Measurements from ENCODE around the gene FAM20A. TPM values are rescaled to one million over a fixed set of nuclear protein-coding genes. Genes with fewer than 3 reads are reported as not detected.

The FAM20A gene
- total RNA-seq, 1 donor from 2014 or later = 11.5 TPM

DNA sequence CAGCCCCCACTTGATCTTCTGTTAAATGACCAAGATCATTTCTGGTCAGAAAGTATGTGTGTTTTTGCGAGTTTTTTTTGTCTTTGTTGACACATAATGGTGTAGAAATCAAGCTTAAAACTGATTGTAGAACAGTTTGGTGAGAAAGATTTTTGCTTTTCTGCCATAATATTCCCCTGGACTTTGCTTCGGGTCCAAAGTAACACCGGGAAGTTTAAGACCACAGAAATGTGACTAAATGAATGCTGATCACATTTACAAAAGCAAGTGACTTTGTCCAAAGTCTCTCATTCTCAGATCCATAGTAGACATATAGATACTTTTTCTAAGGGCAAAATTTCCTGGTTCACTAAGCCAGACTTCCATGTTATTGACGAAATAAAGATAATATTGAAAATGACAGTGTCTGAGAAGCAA, 2.6 kb downstream of the FAM20A start:
- Mint-ChIP-seq H3K27me3 (peaks cover 62% of the 10 kb centered on the region), H3K4me1 (ENCODE audit: unreplicated experiment) (peaks cover 8% of the 10 kb centered on the region), H3K36me3 (peaks cover 2% of the 10 kb centered on the region), H3K4me3 (peak overlapping the region; percentile 92), H3K9me3 (no peaks in the 10 kb centered on the region), H3K27ac (no peak overlapping the region)
- no peak for DNase-seq (ENCODE audit: extremely low spot score, unreplicated experiment)
- TF ChIP-seq, protein P1, sequence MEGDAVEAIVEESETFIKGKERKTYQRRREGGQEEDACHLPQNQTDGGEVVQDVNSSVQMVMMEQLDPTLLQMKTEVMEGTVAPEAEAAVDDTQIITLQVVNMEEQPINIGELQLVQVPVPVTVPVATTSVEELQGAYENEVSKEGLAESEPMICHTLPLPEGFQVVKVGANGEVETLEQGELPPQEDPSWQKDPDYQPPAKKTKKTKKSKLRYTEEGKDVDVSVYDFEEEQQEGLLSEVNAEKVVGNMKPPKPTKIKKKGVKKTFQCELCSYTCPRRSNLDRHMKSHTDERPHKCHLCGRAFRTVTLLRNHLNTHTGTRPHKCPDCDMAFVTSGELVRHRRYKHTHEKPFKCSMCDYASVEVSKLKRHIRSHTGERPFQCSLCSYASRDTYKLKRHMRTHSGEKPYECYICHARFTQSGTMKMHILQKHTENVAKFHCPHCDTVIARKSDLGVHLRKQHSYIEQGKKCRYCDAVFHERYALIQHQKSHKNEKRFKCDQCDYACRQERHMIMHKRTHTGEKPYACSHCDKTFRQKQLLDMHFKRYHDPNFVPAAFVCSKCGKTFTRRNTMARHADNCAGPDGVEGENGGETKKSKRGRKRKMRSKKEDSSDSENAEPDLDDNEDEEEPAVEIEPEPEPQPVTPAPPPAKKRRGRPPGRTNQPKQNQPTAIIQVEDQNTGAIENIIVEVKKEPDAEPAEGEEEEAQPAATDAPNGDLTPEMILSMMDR (conservative IDR thresholded peaks at IDR 0.05) = no peak

DNA sequence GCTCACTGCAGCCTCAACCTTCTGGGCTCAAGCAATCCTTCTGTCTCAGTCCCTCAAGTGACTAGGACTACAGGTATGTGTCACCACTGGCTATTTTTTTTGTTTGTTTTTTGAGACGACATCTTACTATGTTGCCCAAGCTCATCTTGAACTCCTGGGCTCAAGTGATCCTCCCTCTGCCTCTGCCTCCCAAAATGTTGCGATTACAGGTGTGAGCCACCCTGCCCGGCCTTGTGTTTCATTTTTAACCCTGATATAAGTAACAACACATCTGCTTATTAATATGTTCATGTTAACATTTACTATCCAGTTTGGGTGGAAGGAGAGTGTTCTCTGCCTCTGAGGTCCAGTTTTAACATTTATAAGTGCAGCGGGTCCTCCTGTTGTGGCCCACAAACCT, 3.1 kb downstream of the FAM20A start:
- Mint-ChIP-seq H3K4me1 (ENCODE audit: unreplicated experiment) (peaks cover 13% of the 10 kb centered on the region), H3K36me3 (peaks cover 3% of the 10 kb centered on the region), H3K27me3 (peaks cover 61% of the 10 kb centered on the region), H3K4me3 (no peak overlapping the region), H3K27ac (no peak overlapping the region), H3K9me3 (no peaks in the 10 kb centered on the region)
- TF ChIP-seq, protein P1 (conservative IDR thresholded peaks at IDR 0.05) = no peak
- no peak for DNase-seq (ENCODE audit: extremely low spot score, unreplicated experiment)

DNA sequence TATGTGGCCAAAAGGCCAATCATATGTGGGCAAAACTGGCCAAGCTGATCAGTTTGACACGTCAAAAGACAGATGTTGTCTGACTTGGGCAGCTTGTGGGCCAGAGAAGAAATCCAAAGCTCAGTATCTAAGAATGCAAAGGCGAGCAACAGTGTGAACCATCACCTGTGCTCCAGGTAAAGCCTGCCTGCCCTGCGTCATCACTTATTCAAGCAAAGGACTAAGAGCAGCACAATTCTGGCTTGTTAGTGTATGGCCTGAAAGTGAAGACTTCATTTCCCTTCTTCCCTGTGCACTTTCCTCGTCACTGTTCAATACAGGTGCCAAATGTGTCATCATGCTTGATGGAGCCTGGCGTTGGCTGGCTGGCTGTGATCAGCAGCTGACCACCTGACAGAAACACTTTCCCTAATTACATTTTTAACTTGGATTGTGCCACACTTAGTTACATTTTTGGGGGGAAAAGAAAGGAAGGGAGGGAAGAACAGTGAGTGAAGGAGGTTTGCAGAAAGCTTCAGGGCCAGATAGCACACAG, 4.7 kb downstream of the FAM20A start:
- Mint-ChIP-seq H3K9me3 (no peaks in the 10 kb centered on the region), H3K4me3 (no peak overlapping the region), H3K27ac (no peak overlapping the region), H3K4me1 (ENCODE audit: unreplicated experiment) (peaks cover 18% of the 10 kb centered on the region), H3K36me3 (peaks cover 3% of the 10 kb centered on the region), H3K27me3 (peaks cover 49% of the 10 kb centered on the region)
- TF ChIP-seq, protein P1 (conservative IDR thresholded peaks at IDR 0.05) = no peak
- DNase-seq (ENCODE audit: extremely low spot score, unreplicated experiment) = no peak

DNA sequence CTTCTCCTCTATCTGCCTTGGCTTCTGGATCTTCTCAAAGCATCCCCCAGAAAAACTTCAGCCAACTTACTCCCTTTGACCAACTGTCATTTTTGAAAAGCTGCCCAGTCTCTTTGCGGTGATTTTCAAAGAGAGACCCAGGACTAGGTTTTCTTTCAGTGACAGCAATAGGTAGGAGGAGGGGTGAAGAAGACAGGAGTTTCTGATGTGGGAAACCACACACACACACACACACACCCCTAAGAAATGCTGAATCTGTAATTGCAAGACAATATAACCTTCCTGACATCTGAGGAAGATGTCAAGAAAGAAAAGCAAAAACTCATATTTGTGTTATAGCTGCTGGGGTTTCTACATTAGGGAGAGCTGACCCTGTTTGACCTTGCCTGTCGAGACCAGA, 5.2 kb downstream of the FAM20A start:
- Mint-ChIP-seq H3K27ac (no peak overlapping the region), H3K4me1 (ENCODE audit: unreplicated experiment) (peaks cover 18% of the 10 kb centered on the region), H3K9me3 (no peaks in the 10 kb centered on the region), H3K36me3 (peaks cover 3% of the 10 kb centered on the region), H3K4me3 (no peak overlapping the region), H3K27me3 (peaks cover 49% of the 10 kb centered on the region)
- no peak for DNase-seq (ENCODE audit: extremely low spot score, unreplicated experiment)
- TF ChIP-seq, protein P1 (conservative IDR thresholded peaks at IDR 0.05) = no peak

DNA sequence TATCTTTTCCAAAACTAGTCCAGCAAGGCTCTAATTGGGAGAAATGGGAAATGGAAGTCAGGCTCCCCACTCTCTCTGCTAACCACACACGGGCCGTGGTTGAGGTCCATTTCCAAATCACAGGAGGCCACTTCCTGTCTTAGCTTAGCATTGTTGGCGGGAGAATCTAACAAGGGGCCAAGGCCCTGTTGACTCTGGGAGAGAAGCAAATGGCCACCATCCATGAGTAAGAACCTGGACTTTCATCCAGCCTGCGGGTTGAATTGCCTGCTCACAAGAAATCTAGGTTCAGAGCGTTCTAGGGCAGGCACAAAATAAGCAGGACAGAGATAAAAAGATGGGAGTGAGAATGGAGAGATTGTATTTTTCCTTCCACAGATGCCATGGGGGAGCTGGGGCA, 5.7 kb downstream of the FAM20A start:
- peaks cover 18% of the 10 kb centered on the region for H3K4me1 Mint-ChIP-seq (ENCODE audit: unreplicated experiment)
- no peak for DNase-seq (ENCODE audit: extremely low spot score, unreplicated experiment)
- no peaks in the 10 kb centered on the region for H3K9me3 Mint-ChIP-seq
- no peak overlapping the region for H3K4me3 Mint-ChIP-seq
- peaks cover 49% of the 10 kb centered on the region for H3K27me3 Mint-ChIP-seq
- TF ChIP-seq, protein P1 (conservative IDR thresholded peaks at IDR 0.05) = no peak
- peaks cover 3% of the 10 kb centered on the region for H3K36me3 Mint-ChIP-seq
- no peak overlapping the region for H3K27ac Mint-ChIP-seq

DNA sequence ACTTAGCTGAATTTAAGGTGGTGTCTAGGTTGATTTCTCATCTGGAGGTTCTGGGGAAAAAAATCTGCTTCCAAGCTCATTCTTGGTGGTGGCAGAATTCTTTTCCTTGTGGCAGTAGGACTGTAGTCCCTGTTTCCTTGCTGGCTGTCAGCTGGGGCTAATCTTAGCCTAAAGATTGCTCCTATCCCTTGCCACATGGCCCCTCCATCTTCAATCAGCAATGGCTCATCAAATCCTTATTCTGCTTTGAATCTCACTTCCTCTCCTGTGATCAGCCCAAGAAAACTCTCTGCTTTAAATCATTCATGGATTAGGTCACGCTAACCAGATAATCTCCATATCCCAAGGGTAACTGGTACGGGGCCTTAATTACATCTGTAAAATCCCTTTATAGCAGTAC, 6.6 kb downstream of the FAM20A start:
- Mint-ChIP-seq H3K4me1 (ENCODE audit: unreplicated experiment) (peaks cover 16% of the 10 kb centered on the region), H3K27ac (no peak overlapping the region)

More for the DNA sequence above, 6.6 kb downstream of the FAM20A start:
- DNase-seq (ENCODE audit: extremely low spot score, unreplicated experiment) = no peak
- no peak overlapping the region for H3K4me3 Mint-ChIP-seq
- H3K27me3 Mint-ChIP-seq = peaks cover 44% of the 10 kb centered on the region
- peaks cover 3% of the 10 kb centered on the region for H3K36me3 Mint-ChIP-seq
- TF ChIP-seq, protein P1 (conservative IDR thresholded peaks at IDR 0.05) = no peak
- no peaks in the 10 kb centered on the region for H3K9me3 Mint-ChIP-seq
